ENCODE results near the gene LXN. TPM values are rescaled to one million over a fixed set of nuclear protein-coding genes. Genes with fewer than 3 reads are reported as not detected.

LXN gene
- total RNA-seq, 1 experiment from 2014 or later, result 4.6 TPM

DNA sequence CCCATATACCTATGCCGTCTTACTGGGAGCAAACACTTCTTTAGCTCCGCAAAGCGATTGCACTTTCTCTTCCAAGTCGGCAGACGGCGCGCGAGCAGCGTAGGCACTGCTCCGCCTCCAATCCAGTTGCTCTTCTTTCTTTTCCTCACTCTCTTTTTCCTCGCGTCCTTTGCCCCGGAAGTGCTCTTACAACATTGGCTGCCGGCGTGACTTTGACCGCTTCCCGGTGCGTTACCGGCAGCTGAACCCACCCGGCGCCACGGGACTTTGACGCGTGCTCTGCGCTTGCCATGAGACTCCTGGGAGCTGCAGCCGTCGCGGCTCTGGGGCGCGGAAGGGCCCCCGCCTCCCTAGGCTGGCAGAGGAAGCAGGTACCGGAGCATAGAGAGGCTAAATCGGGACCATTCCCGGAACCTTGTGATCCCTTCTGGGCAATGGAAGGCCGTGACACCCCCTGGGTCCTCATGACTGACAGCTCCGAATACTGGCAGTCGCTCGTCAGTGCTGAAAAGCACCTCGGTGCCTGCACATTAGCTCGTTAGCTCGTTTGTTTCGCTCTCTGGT is 28.0 kb downstream of the LXN start, which contains the start of gene GFM1 (continued):
- TF ChIP-seq USF2 (CRISPR knock-in tag; IDR thresholded peaks at IDR 0.05) (peak; percentile 65), ZNF232 (CRISPR knock-in tag; IDR thresholded peaks at IDR 0.05) (peak; percentile 52; the same call in 1 of the 2 replicates), SMAD4 (CRISPR knock-in tag; IDR thresholded peaks at IDR 0.05) (no peak), ZBTB43 (CRISPR knock-in tag; IDR thresholded peaks at IDR 0.05) (no peak), E2F1 (CRISPR knock-in tag; IDR thresholded peaks at IDR 0.05) (no peak), ATF3 (CRISPR knock-in tag; conservative IDR thresholded peaks at IDR 0.05) (no peak), ZNF263 (CRISPR knock-in tag; IDR thresholded peaks at IDR 0.05; ENCODE audit: low read depth) (no peak), FOXP1 (CRISPR knock-in tag; IDR thresholded peaks at IDR 0.05; ENCODE audit: borderline replicate concordance) (peak; percentile 50; the same call in 1 of the 2 replicates), PRRX2 (CRISPR knock-in tag; IDR thresholded peaks at IDR 0.05) (no peak), ZNF396 (CRISPR knock-in tag; IDR thresholded peaks at IDR 0.05; ENCODE audit: borderline replicate concordance) (no peak; the same call in 1 of the 2 replicates), ATF6 (CRISPR knock-in tag; IDR thresholded peaks at IDR 0.05) (no peak), SOX15 (CRISPR knock-in tag; IDR thresholded peaks at IDR 0.05) (no peak), ZNF317 (CRISPR knock-in tag; IDR thresholded peaks at IDR 0.05; ENCODE audit: borderline replicate concordance, low read depth) (0 out of 2 replicates have a peak, but pooled peaks have one; percentile 30), SP1 (CRISPR knock-in tag; conservative IDR thresholded peaks at IDR 0.05) (peak; percentile 76; the same call in 1 of the 2 replicates), TP53 (CRISPR knock-in tag; IDR thresholded peaks at IDR 0.05) (0 out of 2 replicates have a peak, but pooled peaks have one; percentile 46)
- TF ChIP-seq, protein P1, sequence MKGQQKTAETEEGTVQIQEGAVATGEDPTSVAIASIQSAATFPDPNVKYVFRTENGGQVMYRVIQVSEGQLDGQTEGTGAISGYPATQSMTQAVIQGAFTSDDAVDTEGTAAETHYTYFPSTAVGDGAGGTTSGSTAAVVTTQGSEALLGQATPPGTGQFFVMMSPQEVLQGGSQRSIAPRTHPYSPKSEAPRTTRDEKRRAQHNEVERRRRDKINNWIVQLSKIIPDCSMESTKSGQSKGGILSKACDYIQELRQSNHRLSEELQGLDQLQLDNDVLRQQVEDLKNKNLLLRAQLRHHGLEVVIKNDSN (CRISPR knock-in tag; IDR thresholded peaks at IDR 0.05), result peak; percentile 52; the same call in 1 of the 2 replicates
- TF ChIP-seq, protein P2, sequence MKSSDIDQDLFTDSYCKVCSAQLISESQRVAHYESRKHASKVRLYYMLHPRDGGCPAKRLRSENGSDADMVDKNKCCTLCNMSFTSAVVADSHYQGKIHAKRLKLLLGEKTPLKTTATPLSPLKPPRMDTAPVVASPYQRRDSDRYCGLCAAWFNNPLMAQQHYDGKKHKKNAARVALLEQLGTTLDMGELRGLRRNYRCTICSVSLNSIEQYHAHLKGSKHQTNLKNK (CRISPR knock-in tag; IDR thresholded peaks at IDR 0.05), result no peak
- TF ChIP-seq, protein P3, sequence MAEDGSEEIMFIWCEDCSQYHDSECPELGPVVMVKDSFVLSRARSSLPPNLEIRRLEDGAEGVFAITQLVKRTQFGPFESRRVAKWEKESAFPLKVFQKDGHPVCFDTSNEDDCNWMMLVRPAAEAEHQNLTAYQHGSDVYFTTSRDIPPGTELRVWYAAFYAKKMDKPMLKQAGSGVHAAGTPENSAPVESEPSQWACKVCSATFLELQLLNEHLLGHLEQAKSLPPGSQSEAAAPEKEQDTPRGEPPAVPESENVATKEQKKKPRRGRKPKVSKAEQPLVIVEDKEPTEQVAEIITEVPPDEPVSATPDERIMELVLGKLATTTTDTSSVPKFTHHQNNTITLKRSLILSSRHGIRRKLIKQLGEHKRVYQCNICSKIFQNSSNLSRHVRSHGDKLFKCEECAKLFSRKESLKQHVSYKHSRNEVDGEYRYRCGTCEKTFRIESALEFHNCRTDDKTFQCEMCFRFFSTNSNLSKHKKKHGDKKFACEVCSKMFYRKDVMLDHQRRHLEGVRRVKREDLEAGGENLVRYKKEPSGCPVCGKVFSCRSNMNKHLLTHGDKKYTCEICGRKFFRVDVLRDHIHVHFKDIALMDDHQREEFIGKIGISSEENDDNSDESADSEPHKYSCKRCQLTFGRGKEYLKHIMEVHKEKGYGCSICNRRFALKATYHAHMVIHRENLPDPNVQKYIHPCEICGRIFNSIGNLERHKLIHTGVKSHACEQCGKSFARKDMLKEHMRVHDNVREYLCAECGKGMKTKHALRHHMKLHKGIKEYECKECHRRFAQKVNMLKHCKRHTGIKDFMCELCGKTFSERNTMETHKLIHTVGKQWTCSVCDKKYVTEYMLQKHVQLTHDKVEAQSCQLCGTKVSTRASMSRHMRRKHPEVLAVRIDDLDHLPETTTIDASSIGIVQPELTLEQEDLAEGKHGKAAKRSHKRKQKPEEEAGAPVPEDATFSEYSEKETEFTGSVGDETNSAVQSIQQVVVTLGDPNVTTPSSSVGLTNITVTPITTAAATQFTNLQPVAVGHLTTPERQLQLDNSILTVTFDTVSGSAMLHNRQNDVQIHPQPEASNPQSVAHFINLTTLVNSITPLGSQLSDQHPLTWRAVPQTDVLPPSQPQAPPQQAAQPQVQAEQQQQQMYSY (CRISPR knock-in tag; IDR thresholded peaks at IDR 0.05), result no peak
- TF ChIP-seq, protein P4, sequence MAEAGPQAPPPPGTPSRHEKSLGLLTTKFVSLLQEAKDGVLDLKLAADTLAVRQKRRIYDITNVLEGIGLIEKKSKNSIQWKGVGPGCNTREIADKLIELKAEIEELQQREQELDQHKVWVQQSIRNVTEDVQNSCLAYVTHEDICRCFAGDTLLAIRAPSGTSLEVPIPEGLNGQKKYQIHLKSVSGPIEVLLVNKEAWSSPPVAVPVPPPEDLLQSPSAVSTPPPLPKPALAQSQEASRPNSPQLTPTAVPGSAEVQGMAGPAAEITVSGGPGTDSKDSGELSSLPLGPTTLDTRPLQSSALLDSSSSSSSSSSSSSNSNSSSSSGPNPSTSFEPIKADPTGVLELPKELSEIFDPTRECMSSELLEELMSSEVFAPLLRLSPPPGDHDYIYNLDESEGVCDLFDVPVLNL (CRISPR knock-in tag; IDR thresholded peaks at IDR 0.05; ENCODE audit: borderline replicate concordance, low read depth), result no peak
- TF ChIP-seq, protein P5, sequence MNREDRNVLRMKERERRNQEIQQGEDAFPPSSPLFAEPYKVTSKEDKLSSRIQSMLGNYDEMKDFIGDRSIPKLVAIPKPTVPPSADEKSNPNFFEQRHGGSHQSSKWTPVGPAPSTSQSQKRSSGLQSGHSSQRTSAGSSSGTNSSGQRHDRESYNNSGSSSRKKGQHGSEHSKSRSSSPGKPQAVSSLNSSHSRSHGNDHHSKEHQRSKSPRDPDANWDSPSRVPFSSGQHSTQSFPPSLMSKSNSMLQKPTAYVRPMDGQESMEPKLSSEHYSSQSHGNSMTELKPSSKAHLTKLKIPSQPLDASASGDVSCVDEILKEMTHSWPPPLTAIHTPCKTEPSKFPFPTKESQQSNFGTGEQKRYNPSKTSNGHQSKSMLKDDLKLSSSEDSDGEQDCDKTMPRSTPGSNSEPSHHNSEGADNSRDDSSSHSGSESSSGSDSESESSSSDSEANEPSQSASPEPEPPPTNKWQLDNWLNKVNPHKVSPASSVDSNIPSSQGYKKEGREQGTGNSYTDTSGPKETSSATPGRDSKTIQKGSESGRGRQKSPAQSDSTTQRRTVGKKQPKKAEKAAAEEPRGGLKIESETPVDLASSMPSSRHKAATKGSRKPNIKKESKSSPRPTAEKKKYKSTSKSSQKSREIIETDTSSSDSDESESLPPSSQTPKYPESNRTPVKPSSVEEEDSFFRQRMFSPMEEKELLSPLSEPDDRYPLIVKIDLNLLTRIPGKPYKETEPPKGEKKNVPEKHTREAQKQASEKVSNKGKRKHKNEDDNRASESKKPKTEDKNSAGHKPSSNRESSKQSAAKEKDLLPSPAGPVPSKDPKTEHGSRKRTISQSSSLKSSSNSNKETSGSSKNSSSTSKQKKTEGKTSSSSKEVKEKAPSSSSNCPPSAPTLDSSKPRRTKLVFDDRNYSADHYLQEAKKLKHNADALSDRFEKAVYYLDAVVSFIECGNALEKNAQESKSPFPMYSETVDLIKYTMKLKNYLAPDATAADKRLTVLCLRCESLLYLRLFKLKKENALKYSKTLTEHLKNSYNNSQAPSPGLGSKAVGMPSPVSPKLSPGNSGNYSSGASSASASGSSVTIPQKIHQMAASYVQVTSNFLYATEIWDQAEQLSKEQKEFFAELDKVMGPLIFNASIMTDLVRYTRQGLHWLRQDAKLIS (CRISPR knock-in tag; IDR thresholded peaks at IDR 0.05; ENCODE audit: borderline replicate concordance), result peak; percentile 85; the same call in 1 of the 2 replicates

Data from WTC11 (cell line).